DOHH2 (cell line): ENCODE results near the gene SLC10A4.

Experiments
- EZH2phosphoT487 ChIP-seq: fragments of 200-600 bp; sonication (generic); IDR thresholded peaks from 2 replicates; pipeline ENCODE4 v1.6.1; 2017; ENCODE audit warnings: borderline replicate concordance, mild to moderate bottlenecking, antibody characterized with exemption, low read length, moderate library complexity, mixed read lengths
- TF ChIP-seq, protein P1 (sequence below): fragments of 200-600 bp; sonication (generic); IDR thresholded peaks from one replicate; pipeline ENCODE4 v1.5.1; 2014; ENCODE audit warnings: antibody characterized with exemption, mild to moderate bottlenecking, low read depth, low read length; ENCODE audit not compliant: poor library complexity, severe bottlenecking

- TF ChIP-seq, protein P1, sequence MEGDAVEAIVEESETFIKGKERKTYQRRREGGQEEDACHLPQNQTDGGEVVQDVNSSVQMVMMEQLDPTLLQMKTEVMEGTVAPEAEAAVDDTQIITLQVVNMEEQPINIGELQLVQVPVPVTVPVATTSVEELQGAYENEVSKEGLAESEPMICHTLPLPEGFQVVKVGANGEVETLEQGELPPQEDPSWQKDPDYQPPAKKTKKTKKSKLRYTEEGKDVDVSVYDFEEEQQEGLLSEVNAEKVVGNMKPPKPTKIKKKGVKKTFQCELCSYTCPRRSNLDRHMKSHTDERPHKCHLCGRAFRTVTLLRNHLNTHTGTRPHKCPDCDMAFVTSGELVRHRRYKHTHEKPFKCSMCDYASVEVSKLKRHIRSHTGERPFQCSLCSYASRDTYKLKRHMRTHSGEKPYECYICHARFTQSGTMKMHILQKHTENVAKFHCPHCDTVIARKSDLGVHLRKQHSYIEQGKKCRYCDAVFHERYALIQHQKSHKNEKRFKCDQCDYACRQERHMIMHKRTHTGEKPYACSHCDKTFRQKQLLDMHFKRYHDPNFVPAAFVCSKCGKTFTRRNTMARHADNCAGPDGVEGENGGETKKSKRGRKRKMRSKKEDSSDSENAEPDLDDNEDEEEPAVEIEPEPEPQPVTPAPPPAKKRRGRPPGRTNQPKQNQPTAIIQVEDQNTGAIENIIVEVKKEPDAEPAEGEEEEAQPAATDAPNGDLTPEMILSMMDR = no peak
- no peak for TF ChIP-seq EZH2phosphoT487
Measured at GRCh38 chr4:48491514-48492176, 8.5 kb downstream of the SLC10A4 start.
